Caco-2 (cell line): ENCODE data around the gene AHDC1. TPM values are rescaled to one million over a fixed set of nuclear protein-coding genes. Genes with fewer than 3 reads are reported as not detected.

Experiments
- BruUV-seq: library from RNA; stranded (reverse); fragments of 400-500 nt; replicated peaks from 2 replicates; lab custom pipeline; 2021; lab: Mats Ljungman, UMichigan
- CTCF ChIA-PET: fragments of 300-600 bp; sonication (Branson Sonifier 250); formaldehyde crosslinking; loops from one replicate; lab custom pipeline; 2022; ENCODE audit warnings: antibody characterized with exemption; lab: Charles Lee
- POLR2A ChIA-PET: fragments of 300-600 bp; sonication (Branson Sonifier 250); formaldehyde crosslinking; loops from one replicate; lab custom pipeline; 2022; ENCODE audit warnings: antibody characterized with exemption; lab: Charles Lee
- DNase-seq, 2 experiments: peaks; one replicate each; pipeline versions ENCODE4 v3.0.0 to v3.0.0-alpha.2; 2020 to 2022
- H3K27me3 ChIP-seq: replicated peaks from 2 replicates; pipeline ENCODE4 v1.6.0; 2011; ENCODE audit warnings: low read length; ENCODE audit not compliant: control insufficient read depth, insufficient read depth
- H3K36me3 ChIP-seq: 2 replicates; pipeline ENCODE4 v1.5.1; 2011; ENCODE audit warnings: low read length; ENCODE audit not compliant: control insufficient read depth, insufficient read depth
- H3K4me1 ChIP-seq: fragments of 250-450 bp; sonication (Bioruptor Pico); 2 replicates; pipeline ENCODE4 v1.5.1; 2020; ENCODE audit warnings: mild to moderate bottlenecking
- H3K4me3 ChIP-seq: 2 replicates; pipeline ENCODE4 v1.5.1; 2011; ENCODE audit warnings: low read depth, mild to moderate bottlenecking, control low read depth, low read length
- H3K9me3 ChIP-seq: fragments of 250-450 bp; sonication (Bioruptor Pico); 2 replicates; pipeline ENCODE4 v1.5.1; 2020; ENCODE audit warnings: mild to moderate bottlenecking, moderate library complexity
- H3K27ac Mint-ChIP-seq: one replicate; pipeline ENCODE4 v1.8.0; 2022; ENCODE audit warnings: mixed read lengths; ENCODE audit not compliant: unreplicated experiment
- H3K27me3 Mint-ChIP-seq: one replicate; pipeline ENCODE4 v1.8.0; 2022; ENCODE audit warnings: mixed read lengths; ENCODE audit not compliant: insufficient read depth, unreplicated experiment
- H3K36me3 Mint-ChIP-seq: one replicate; pipeline ENCODE4 v1.8.0; 2022; ENCODE audit warnings: mild to moderate bottlenecking, mixed read lengths; ENCODE audit not compliant: insufficient read depth, unreplicated experiment
- H3K4me1 Mint-ChIP-seq: one replicate; pipeline ENCODE4 v1.8.0; 2022; ENCODE audit warnings: low read depth, mixed read lengths; ENCODE audit not compliant: unreplicated experiment
- H3K4me3 Mint-ChIP-seq: one replicate; pipeline ENCODE4 v1.8.0; 2022; ENCODE audit warnings: mild to moderate bottlenecking, moderate library complexity, mixed read lengths; ENCODE audit not compliant: unreplicated experiment
- H3K9me3 Mint-ChIP-seq: one replicate; pipeline ENCODE4 v1.8.0; 2022; ENCODE audit warnings: mixed read lengths; ENCODE audit not compliant: unreplicated experiment
- CTCF ChIP-seq, 2 experiments: fragments of 200-600 bp in 1 of 2; IDR thresholded peaks; 1 replicate in 1 of 2; 2 replicates in 1 of 2; pipeline versions ENCODE4 v1.5.1 to v1.8.0; 2011 to 2022; ENCODE audit warnings: antibody characterized with exemption in 1 of 2, control low read depth in 1 of 2, inconsistent platforms in 1 of 2, low read depth in 1 of 2, low read length in 1 of 2, mild to moderate bottlenecking in 1 of 2, moderate library complexity in 1 of 2; ENCODE audit not compliant: insufficient read depth in 1 of 2, severe bottlenecking in 1 of 2, unreplicated experiment in 1 of 2
- intact Hi-C: fragments of 100-400 bp; cut with micrococcal nuclease; formaldehyde crosslinking; loops from one replicate; pipeline ENCODE4 v1.10.0; 2022; ENCODE audit not compliant: unreplicated experiment
- total RNA-seq: library from RNA; stranded (reverse); gene quantifications from 2 replicates; pipeline ENCODE4 v1.2.3, GENCODE V29; 2022

Gene AHDC1
- total RNA-seq, 1 experiment from 2014 or later: 17.0 TPM

- TF ChIP-seq CTCF (IDR thresholded peaks at IDR 0.05; ENCODE audit: insufficient read depth in 1 of 2, low read depth in 1 of 2, low read length in 1 of 2, severe bottlenecking in 1 of 2, unreplicated experiment in 1 of 2): peak; percentile 79 to 87
- intact Hi-C loops: loop anchor here (1.0 to 10.0 kb wide), 6 partner anchors 37 to 305 kb away; partner anchors contain the start of genes GPR3 and WASF2
- Mint-ChIP-seq H3K4me1 (peaks cover 17% of the 10 kb centered on the region), H3K36me3 (peaks cover 11% of the 10 kb centered on the region), H3K27ac (no peak overlapping the region), H3K9me3 (no peaks in the 10 kb centered on the region), H3K4me3 (peak overlapping the region; percentile 48), H3K27me3 (no peaks in the 10 kb centered on the region)
- peaks cover 33% of the 10 kb centered on the region for H3K4me1 ChIP-seq
- H3K9me3 ChIP-seq: no peaks in the 10 kb centered on the region
- no peak overlapping the region for H3K4me3 ChIP-seq
- no TSS peak for BruUV-seq
- CTCF ChIA-PET: interaction anchor here (0.6 to 3.6 kb wide), 17 partner anchors 25 to 287 kb away, joined by 3 to 53 read pairs (median 6); no protein-coding TSS in a partner anchor
- H3K36me3 ChIP-seq: no peaks in the 10 kb centered on the region
- POLR2A ChIA-PET: interaction anchor here (0.6 to 1.2 kb wide), 3 partner anchors 35 to 61 kb away, joined by 3 to 6 read pairs (median 4); no protein-coding TSS in a partner anchor
- H3K27me3 ChIP-seq: no peaks in the 10 kb centered on the region
- peak; percentile 64 to 68 for DNase-seq
Measured at GRCh38 chr1:27605796-27606707, 2.1 kb upstream of the AHDC1 start.

- POLR2A ChIA-PET: interaction anchor here (0.6 kb wide), 2 partner anchors 34 to 48 kb away, joined by 3 to 5 read pairs; no protein-coding TSS in a partner anchor
Measured at GRCh38 chr1:27605300-27605766, 1.4 kb upstream of the AHDC1 start.

More at GRCh38 chr1:27605300-27605766, 1.4 kb upstream of the AHDC1 start:
- H3K27me3 Mint-ChIP-seq: no peaks in the 10 kb centered on the region
- no peak for DNase-seq
- TF ChIP-seq CTCF (IDR thresholded peaks at IDR 0.05; ENCODE audit: insufficient read depth in 1 of 2, low read depth in 1 of 2, low read length in 1 of 2, severe bottlenecking in 1 of 2, unreplicated experiment in 1 of 2): no peak
- H3K27ac Mint-ChIP-seq: no peak overlapping the region
- Histone ChIP-seq H3K36me3 (no peaks in the 10 kb centered on the region), H3K4me1 (peaks cover 33% of the 10 kb centered on the region), H3K4me3 (no peak overlapping the region), H3K9me3 (no peaks in the 10 kb centered on the region), H3K27me3 (no peaks in the 10 kb centered on the region)
- peak overlapping the region; percentile 98 for H3K4me3 Mint-ChIP-seq
- H3K36me3 Mint-ChIP-seq: peaks cover 11% of the 10 kb centered on the region
- H3K9me3 Mint-ChIP-seq: no peaks in the 10 kb centered on the region
- intact Hi-C loops: loop anchor here (10.0 kb wide), 1 partner anchor 111 kb away; the partner anchor contains the start of gene WASF2
- CTCF ChIA-PET: interaction anchor here (1.7 to 3.6 kb wide), 3 partner anchors 35 to 189 kb away, joined by 5 to 45 read pairs (median 7); no protein-coding TSS in a partner anchor
- peaks cover 17% of the 10 kb centered on the region for H3K4me1 Mint-ChIP-seq
- no TSS peak for BruUV-seq
